22Rv1 (cell line): ENCODE results near the gene COL2A1.

Experiments
- H3K27ac ChIP-seq: fragments of 450-650 bp; 2 replicates; pipeline ENCODE4 v1.5.1; 2017
- ZFX ChIP-seq: fragments of 450-650 bp; IDR thresholded peaks from 2 replicates; pipeline ENCODE4 v1.6.1; 2017; ENCODE audit warnings: antibody characterized with exemption, borderline replicate concordance
- TF ChIP-seq, protein P1 (sequence below): fragments of 450-650 bp; IDR thresholded peaks from 2 replicates; pipeline ENCODE4 v1.5.1; 2017; ENCODE audit warnings: mild to moderate bottlenecking

The COL2A1 gene

DNA sequence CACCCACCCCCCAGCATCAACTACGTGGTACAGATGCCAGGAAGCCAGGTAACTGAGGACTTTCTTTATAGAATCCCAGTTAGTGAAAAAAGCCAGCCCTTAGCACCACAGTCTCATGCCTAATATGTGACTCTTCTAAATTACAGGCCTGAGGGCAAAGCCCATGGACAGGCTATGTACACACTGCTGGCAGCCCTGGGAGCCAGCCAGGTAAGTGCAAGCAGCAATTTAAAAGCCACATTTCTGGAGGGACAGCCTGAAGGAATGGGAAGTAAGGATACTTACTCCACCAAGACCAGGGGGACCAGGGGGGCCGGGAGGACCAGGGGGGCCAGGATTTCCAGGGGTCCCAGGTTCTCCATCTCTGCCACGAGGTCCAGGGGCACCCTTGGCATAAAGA, 7.0 kb downstream of the COL2A1 start:
- TF ChIP-seq, protein P1, sequence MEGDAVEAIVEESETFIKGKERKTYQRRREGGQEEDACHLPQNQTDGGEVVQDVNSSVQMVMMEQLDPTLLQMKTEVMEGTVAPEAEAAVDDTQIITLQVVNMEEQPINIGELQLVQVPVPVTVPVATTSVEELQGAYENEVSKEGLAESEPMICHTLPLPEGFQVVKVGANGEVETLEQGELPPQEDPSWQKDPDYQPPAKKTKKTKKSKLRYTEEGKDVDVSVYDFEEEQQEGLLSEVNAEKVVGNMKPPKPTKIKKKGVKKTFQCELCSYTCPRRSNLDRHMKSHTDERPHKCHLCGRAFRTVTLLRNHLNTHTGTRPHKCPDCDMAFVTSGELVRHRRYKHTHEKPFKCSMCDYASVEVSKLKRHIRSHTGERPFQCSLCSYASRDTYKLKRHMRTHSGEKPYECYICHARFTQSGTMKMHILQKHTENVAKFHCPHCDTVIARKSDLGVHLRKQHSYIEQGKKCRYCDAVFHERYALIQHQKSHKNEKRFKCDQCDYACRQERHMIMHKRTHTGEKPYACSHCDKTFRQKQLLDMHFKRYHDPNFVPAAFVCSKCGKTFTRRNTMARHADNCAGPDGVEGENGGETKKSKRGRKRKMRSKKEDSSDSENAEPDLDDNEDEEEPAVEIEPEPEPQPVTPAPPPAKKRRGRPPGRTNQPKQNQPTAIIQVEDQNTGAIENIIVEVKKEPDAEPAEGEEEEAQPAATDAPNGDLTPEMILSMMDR = no peak
- no peak for TF ChIP-seq ZFX
- H3K27ac ChIP-seq = no peak overlapping the region

DNA sequence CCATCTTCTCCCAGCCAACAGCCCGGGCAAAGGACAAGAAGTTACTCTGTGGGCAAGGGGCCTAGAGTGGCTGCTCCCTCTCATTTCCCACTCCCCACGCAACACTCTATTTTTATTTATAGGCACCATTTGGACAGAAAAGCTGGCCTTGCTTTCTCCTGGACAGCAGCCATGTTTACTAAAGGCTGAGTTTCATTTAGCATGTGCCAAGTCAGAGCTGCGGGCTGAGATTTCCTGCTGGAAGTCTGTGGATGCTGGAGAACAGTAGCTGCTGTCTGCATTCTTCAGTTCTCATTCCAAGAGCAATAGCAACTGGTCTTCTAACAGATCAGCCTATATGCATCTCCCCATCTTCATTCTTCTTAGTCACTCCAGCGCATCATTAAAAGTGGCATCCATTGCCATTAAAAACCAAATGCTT, 8.3 kb downstream of the COL2A1 start:
- no peak for TF ChIP-seq ZFX
- TF ChIP-seq, protein P1 = no peak
- H3K27ac ChIP-seq = 0 out of 2 replicates have a peak overlapping the region, but pooled peaks have one; percentile 14

- TF ChIP-seq, protein P1 = no peak
- no peak for TF ChIP-seq ZFX
- H3K27ac ChIP-seq = no peak overlapping the region
Observed at GRCh38 chr12:47993491-47993890, 10.8 kb downstream of the COL2A1 start.

DNA sequence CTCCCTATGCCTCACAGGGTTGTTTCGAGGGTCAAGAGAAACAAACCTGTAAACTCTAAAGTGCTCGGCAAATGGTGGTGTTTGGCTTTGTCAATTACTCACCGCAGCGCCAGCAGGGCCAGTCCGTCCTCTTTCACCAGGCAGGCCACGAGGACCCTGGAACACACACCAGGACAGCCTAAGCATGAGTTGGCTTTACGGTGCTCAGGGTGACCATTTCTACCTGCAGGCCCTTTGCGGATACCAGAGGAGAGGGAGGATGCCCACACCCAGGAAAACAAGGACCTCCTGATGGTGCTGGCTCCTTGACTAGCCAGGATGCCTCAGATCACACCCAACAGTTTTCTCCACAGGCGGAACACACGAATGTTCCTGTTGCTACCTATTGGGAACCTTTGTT, 11.5 kb downstream of the COL2A1 start:
- H3K27ac ChIP-seq = no peak overlapping the region
- TF ChIP-seq, protein P1 = no peak
- TF ChIP-seq ZFX = no peak

- TF ChIP-seq, protein P1 = no peak
- TF ChIP-seq ZFX = no peak
- H3K27ac ChIP-seq = no peak overlapping the region
Observed at GRCh38 chr12:47991106-47992061, 12.9 kb downstream of the COL2A1 start.

GRCh38 chr12:47990351-47991105, 13.7 kb downstream of the COL2A1 start:
- no peak overlapping the region for H3K27ac ChIP-seq

More at GRCh38 chr12:47990351-47991105, 13.7 kb downstream of the COL2A1 start:
- TF ChIP-seq ZFX = no peak
- TF ChIP-seq, protein P1 = no peak
